Suppressor macrophage (primary cell): ENCODE results near the gene TNIK.

Source experiments
- DNase-seq, 4 experiments: peaks; one replicate each; pipeline ENCODE4 v3.0.0-alpha.2; 2020 to 2022

Gene TNIK

DNA sequence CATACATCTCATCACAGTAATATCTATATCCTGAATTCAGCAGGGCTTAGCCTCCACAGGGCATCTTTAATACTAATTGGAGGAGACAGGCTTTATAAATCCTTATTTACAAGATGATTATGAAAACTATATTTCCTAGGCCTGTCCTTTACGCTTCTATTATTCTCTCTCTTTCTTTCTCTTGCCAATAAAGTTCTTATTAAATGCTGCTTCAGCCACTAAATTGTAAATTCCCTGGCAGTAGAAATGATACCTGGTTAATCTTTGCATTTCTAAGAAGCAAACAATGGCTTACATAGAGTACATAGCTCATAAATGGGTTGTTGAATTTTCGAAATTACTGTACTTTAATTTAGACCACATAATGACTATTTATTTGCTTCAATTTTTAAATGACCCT is 43.5 kb downstream of the TNIK start:
- no peak for DNase-seq

DNA sequence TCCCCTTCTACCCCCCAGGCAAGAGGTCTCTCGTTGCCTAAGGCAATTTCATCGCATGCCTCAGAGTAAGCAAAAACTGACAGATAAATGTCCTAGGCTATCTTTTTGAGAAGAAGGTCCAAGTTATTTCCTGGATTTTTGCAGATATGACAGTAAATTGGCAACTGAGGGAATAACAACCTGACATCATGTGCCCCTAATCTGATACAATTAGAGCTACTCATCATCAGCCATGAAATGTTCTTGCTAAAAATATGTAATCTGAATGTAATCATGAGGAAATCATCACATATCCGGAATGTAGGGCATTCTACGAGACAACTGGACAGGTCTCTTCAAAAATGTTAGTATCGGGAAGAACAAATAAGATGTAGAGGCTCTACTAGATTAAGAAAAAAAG is 44.1 kb downstream of the TNIK start:
- DNase-seq: no peak

DNA sequence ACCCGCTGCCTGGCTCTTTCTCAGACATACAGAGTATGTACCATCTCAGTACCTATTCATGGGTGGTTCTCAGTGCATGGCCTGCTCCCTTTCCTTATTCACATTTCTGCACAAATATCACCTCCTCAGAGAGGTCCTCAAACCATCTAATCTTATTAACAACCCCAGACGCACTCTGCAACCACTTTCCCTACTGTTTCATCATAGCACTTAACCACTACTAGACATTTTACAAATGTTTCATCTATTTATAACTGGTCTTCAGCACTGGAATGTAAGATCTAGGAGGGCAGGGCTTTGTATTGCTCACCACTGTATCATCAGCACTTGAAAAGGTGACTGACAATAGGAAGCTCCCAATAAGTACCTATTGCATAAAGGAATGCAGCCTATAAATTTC is 45.1 kb downstream of the TNIK start:
- DNase-seq: no peak

DNA sequence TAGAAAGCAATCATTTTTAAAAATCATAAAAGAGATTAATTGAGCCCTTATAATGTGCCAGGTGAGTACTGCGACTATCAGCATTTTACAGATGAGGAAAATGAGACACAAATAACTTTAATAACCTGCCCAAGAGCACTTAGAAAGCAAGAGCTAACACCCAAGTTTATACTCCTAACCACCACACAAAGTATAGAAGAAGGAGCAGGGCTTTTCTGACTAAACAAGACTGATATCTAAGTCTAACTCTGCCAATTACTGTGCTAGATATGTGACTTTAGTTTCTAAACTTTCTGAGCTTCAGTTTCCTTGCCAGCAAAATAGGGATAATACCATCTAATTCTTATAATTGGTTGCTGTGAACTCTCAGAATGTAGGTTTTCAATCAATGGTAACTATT is 47.7 kb downstream of the TNIK start:
- DNase-seq: no peak

DNA sequence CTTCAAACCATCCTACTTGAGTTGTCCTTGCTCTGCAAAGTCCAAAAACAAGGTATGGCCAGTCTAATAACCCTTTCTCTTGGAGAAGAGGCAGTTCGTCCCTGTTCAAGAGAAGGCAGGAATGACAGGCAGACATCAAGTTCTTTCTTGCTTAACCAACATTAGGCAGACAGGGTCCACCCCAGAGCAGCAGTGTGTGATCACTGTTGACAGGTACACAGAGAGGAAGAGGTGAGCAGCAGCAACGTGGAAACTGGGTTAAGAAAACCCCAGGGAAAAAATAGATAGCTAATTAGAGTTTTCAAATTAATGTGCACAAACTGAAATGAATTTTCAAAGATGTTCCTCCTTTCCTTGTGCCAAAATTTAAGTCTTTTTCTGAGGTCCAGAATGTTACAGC is 48.2 kb downstream of the TNIK start:
- no peak for DNase-seq

DNA sequence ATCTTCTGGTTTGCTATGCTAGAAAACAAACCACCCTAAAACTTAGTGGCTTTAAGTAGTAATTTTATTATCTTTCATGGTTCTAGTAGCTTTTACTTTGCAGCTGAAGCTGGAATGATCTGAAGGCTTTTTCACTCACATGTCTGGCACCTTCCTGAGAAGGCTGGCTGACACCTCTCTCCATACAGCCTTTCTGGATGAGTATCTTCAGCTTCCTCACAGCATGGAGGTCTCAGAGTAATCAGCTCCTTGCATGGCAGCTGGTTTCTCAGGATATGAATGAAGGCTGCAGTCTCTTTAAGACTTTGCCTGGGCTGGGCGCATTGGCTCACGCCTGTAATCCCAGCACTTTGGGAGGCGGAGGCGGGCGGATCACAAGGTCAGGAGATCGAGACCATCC is 50.0 kb downstream of the TNIK start:
- no peak for DNase-seq

DNA sequence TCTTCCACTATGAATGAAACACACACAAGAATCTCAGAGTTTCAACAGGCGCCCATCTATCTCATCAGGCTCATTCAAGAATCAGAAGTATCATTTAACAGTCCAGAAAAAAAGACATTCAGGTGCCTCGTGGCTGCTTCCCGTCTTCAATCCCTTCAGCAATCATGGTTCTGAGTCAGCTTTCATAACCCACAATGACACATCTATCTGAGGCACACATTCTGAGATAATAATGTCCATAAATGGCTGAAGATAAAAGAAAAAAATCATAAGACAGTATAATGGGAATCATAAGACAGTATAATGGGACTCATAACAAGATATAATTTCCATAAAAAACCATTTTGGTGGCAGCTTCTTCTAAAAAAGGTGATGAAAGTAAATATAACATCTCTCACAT is 52.4 kb downstream of the TNIK start:
- peak in 3 of 4 experiments; percentile 7 to 26 (median 13) for DNase-seq

DNA sequence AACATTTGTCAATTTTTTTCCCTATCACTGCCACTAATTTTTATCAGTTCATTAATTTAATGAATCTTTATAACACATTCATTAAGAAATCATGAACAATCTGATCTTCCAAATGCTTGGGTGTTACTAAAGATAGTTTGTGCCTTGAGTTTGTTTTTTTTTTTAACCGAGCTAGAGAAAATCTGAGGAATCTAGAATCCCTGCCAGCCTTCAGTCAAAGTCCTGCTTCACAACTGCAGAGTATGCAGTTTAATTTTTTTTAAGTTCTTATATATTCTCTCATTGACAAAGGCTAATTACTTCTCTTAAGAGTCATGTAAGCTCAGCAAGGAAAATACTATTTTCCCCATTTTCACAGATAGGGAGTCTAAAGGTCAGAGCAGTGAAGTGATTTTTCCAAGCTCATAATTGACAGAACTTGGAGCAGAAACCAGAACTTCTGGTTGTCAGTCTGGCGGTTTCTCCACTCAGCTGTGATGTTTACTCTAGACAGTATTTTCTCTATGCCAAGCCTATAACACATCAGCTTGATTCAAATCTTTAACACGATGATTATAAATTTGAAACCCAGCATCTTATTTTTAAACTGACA is 55.7 kb downstream of the TNIK start:
- DNase-seq: no peak

DNA sequence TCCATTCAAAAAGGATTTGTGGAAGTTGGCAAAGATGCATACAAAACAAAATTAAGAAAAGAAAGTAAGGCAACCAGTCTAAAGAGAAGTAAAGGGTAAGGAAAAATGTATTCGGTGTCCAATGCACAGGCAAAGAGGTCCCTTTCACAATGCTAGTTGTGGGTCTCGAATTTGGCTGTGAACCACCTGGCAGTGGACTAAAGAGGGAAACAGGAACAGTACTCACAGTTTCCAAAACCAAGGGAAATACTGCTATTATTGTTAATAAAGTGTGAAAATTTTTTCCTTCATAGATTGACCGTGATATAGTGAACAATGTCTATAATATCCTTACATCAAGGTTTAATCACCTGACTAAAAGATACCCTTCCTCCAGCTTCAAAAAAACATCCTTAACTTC is 57.9 kb downstream of the TNIK start:
- no peak for DNase-seq

DNA sequence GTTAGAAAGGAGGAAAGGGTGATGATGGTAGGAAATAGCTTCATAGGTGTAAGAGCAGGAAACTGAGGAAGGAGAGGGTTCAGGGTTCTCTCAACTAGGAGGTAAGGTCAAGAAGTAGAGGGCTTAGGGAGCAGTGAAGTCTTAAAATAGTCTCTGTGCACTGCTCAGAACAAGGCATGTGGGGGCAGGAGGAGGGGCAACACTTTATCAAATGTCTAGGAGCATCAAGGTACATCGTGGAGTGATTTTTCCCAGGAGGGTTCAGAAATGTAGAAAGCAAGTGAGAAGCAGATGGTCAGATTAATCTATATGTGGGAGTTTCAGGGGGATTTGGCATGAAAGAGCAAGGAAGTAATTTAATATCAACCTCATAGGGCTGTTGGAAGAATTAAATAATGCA is 58.8 kb downstream of the TNIK start:
- no peak for DNase-seq

DNA sequence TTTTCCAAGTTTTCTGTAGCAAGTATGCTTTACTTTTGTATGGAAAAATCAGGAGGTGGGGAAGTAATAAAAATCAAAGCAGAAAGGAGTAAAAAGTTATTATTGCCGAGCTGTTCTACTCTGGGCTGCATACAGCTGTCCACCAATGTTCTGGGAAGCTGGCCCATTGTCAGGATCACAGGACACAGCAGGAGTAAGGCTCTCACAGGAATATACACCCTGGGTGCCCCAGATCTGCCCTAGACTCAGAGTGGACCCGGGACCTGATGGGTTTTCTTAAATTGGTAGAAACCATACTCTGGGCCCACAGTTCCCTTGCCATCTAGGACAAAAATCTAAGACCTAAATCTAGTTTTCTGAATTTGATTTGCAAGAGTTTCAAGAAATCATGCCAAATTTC is 60.4 kb downstream of the TNIK start:
- DNase-seq: no peak

DNA sequence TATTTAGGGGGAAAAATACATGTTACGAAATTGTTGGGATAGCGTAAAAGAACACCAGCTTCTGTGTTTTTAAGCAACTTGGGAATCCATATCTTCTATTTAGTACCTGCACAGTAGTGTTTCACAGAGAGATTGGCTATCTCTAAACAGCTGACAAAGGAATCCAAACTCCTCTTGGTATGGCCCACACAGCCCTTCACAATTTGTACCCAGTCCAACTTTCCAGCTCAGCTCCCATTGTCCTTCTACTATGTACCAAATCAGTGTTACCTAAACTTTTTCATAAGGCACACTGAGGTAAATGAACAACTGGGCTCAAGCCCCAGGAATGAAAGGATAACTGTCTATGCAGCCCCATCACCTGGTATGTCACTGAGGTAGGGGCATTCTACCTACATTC is 61.9 kb downstream of the TNIK start:
- no peak for DNase-seq

DNA sequence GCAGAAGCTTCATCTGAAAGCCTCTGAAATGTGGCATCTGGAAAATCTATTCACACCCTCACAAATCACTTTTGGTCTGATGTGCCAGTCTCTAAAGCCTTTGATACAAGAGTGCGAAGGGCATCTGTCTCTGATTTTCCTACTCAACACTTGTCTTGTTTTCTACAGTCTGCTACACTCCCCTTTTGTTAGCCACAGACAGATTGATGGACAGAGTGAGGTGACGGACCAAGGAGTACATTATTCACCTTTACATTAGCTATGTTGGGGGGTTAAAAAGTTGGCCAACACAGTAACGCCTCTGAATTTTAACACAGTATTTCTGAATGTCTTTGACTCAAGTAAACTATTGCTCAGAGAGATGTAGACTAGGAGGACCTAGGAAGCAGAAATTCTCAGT is 63.1 kb downstream of the TNIK start:
- no peak for DNase-seq

DNA sequence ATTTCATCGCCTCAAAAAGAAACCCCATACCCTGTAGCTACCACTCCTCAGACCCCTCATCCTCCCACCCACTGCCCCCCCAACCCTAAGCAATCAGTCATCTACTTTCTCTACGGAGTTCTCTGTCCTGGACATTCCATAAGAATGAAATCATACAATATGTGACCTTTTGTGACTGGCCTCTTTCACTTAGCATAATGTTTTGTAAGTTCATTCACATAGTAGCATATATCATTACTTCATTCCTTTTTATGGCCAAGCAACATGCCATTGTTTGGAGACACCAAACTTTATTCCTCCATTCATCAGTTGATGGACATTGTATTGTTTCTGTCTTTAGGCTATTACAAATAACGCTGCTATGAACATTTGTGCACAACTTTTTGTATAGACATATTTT is 64.2 kb downstream of the TNIK start:
- DNase-seq: no peak

DNA sequence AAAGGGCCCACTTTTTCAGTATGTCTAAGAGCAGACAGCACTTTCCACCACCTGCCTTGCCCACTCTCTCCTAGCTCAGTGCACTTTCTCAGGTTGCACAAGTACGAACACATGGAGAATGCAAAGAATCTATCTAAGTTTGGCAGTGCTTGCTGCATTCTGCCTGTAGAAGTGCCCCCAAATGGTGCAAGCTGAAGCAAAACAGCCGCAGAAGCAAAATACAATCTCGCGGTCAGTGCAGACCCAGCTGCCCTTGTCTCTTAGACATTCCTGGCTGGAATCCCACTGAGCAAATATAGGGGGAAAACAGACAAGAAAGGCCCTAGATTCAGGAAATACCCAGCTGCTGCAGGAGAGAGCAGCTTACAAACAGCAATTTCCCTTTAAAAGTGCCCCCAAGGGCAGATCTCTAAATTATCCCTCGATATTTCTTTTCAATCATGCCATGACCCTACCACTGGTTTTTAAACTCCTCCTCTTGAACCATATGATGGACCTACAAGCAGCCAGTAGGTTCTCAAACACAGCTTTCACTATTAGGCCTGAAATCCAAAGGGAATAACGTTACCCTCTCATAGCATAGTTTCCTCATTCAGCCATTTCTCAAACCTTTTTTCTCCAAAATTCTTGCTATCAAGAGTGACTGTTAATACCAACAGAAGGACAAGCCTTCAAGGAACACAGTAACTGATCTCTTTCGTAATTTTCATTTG is 67.0 kb downstream of the TNIK start:
- no peak for DNase-seq

DNA sequence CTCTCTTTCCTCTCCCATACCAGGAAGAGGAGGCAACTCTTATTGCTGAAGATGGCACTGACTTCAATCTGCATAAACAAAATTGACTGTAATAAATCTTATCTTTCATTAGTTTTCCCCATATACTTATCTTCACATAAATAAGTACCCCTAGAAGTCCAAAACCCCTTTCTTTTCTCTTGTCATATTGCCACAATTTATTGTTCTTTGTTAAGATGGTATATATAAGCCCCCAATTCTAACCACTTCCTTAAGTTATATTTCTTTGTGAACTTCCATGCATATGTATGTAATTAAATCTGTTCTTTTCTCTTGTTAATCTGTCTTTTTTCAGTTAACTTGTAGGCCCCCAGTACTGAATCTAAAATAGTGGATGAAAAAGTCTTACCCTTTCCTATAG is 68.8 kb downstream of the TNIK start:
- DNase-seq: no peak

DNA sequence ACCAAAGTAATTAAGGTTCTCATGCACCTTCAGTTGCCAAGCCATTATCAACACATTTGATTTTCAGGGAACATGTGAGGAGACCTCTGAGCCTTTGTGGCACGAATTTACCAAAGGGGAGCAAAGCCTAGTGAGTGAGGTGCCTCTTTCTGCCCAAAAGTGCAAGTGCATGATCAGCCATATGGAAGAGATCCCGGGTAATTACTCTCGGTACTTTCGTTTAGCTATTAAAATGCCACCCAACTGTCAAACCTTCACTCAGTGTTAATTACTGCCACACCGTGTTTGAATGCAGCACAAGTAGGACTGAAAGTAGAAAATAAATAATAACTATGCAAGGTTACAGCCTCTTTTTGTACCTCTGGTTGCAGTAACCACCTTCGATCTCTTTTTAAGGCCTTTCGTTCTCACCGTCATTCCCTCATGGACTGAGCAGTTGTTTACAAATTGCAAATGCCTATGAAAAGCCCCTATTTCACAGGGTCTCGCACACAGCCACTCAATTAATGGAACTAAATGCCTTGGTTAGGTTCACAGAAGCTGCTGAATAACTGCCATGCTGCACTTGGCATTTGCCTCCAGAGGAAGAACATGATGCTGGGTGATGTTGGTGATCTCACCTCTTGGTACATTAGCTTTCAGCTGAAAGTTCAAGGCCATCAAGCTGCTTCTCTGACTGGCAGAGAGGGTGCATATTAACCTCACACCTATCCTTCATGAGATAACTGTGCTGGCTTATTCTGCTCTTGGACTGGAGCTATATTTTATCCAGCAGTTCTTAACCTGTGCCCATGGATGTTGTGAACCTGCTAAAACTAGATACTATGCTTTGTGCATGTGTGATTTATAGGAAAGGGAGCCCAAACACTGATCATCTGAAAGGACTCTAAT is 69.9 kb downstream of the TNIK start:
- no peak for DNase-seq

DNA sequence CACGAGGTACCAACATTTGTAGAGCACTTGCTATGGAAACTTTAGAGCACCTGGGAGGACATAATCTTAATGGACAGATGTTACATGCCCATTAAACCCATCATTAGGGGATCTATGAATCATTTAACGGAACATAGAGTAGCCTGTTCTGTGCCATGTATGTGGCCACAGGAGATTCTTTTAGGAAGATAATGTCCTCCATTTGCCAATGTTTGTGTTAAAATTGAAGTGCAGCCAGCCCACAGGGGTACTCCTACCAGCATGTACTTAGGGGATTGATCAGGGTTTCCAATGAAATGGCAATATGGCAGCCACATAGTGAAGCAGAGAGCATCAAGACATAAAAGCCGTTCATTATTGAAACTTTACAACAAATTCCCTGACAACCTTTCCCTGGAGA is 70.7 kb downstream of the TNIK start:
- DNase-seq: no peak

DNA sequence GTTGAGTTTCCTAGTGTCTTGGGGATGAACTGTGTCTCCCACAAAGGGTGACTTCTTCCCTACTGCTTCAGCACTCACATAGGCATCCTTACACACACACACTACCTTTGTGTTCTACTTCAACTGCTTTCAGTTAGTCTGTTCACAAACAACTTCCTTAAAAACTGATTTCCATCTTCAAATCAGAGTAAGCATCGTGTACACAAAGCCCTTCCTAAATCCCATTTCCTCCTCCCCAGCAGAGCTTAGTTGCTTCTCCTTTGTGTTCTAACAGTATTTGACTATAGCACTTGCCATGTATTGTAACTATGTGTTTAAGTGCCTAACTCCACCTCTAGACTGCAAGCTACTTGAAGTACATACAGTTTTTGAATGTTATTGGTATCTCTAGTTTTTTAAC is 71.7 kb downstream of the TNIK start:
- peak; percentile 35 to 67 (median 50) for DNase-seq

DNA sequence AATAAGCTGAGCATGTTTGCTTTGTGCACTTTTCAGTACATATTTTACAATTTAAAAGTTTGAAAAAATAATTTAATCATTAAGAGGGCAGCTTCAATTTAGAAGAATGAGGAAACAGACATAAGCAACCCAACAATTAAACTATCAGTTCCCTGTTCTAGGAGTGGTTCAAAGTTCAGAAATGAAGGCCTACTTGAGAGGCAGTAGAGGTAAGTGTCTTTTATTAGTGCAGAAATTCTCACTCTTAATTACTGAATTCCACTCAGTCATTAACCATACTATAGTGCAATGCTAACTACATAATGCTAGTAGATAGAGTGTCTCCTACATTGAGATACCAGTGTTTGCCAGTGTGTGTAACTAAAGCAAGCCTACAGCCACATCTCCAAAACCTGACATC is 73.1 kb downstream of the TNIK start:
- peak in 1 of 4 experiments; percentile 10 for DNase-seq

DNA sequence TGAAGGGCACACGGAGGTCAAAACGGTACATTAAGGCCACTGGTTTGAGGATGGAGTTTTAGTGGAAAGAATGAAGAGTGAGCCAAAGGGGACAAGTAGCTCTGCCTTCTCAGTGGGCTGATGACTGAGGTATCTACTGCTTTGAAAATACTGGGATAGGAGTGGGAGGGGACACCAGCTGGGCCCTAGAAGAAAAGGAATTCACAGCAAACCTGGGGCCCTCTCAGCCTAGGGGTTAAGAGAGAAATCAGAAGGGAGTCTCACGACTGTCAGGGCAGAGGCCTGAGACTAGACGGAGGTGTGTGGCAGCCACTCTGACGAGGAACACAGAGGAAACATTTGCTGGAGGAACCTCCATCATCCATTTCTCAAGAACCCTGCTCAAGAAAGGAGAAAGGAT is 75.1 kb downstream of the TNIK start:
- no peak for DNase-seq

DNA sequence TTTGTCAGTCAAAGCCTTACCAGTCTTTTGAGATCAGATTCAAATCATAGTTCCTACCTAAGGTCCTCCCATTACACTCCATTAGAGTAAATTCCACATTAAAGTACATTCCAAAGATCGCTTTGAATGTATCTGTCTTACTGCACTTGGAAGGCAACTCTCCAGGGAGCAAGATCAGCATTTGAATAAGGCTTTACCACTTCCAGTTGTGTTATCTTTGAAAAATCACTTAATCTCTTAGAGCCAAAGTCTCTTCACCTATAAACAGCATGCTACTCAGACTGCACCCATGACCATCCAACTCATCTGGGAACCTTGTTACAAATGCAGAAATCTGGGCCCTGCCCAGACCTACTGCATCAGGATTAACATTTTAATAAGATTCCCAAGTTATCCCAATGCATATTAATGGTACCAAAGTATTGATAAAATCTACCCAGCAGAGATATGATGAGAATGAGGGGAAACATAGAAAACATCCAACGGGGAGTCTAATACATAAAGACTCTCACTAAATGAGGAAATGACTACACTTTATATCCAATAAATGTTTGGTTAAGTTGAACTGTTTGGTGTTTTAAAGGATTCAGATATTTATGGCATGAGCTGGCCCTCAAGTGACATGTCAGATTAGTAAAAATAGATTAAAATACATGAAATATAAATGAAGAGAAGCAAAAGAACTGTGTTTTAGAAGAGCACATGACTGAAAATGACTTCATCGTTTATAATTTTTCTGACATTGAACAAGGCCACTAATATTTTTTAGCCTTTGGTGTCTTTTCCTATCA is 75.9 kb downstream of the TNIK start:
- DNase-seq: no peak
